NCI-H345 treated with DMSO at 0.1 percent for 48 hours (cell line): Measurements from ENCODE around the gene BRK1.
A peak's percentile ranks its signal among the peaks of the same experiment; 100 is the strongest.
"Not testable (repeated sequence)": the region's sequence is repeated elsewhere in the genome, so short reads cannot be mapped to it uniquely, and the experiment has no call there.

Source experiments
- DNase-seq: peaks from one replicate; lab custom pipeline; 2025; ENCODE audit not compliant: unreplicated experiment; lab: John Stamatoyannopoulos, UW

BRK1 gene

DNA sequence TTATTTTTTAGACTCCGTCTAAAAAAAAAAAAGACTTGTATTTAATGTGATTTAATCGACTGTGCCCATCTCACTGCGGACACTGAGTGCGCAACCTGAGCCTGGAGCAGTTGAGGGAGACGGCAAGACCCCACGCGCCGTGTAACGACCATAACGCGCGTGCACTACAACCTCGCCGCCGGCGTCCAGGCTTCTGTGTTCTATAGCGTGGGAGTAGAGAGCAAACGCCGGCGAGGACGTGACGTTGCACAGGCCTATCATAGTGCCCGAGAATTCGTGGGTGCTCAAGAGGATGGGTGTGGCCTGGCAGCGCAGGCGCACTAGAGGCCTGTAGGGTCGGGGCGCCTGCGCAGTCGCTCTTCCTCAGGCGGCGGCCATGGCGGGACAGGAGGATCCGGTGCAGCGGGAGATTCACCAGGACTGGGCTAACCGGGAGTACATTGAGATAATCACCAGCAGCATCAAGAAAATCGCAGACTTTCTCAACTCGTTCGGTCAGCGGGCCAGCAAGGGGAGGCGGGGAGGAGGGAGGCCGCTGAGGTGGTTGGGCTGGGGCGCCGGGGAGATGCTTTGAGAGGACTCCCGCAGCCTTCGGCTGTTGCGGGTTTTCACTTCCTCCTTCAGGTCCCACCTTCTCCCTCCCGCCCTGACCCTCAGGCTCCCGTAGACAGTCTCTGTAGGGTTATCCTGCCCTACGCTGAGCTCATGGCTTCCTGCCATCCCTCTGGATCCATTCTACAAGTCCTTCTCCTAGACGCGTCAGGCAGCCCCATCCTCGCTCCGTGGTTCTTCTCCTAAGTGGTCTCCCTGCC, at the start of gene BRK1:
BRK1 (plus strand) TSS at position 350 of the 812 bp plus-strand sequence; CDS start at position 377, 27 bp downstream.
- peak; percentile 80 for DNase-seq

DNA sequence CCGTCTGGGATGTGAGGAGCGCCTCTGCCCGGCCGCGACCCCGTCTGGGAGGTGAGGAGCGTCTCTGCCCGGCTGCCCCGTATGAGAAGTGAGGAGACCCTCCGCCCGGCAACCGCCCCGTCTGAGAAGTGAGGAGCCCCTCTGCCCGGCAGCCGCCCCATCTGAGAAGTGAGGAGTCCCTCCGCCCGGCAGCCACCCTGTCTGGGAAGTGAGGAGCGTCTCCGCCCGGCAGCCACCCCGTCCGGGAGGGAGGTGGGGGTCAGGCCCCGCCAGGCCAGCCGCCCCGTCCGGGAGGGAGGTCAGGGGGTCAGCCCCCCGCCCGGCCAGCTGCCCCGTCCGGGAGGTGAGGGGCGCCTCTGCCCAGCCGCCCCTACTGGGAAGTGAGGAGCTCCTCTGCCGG, 45.4 kb upstream of the BRK1 start:
- DNase-seq: not testable (repeated sequence)

- DNase-seq: no peak
Measured at GRCh38 chr3:10074666-10075065, 40.8 kb upstream of the BRK1 start.

DNA sequence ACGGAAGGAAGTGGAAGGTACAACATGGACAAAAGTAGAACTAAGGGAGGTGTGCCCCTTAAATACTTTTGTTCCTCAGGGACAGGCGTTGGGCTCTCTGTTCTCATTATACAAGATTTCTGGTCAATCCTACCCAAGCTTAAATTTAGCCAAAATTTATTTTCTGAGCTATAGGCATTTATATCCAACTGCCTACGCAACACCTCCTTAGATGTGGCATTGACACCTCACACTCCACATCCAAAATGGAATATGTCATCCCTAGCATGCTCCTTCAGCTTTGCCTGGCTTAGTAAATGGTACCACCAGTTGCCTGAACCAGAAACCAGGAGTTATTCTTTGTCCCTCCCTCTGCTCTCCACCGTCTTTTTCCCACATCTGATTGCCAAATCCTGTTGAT, 33.6 kb upstream of the BRK1 start:
- DNase-seq: no peak

GRCh38 chr3:10085738-10086137, 29.7 kb upstream of the BRK1 start:
- no peak for DNase-seq

GRCh38 chr3:10088256-10088655, 27.2 kb upstream of the BRK1 start:
- no peak for DNase-seq

GRCh38 chr3:10090179-10090578, 25.3 kb upstream of the BRK1 start:
- no peak for DNase-seq

DNA sequence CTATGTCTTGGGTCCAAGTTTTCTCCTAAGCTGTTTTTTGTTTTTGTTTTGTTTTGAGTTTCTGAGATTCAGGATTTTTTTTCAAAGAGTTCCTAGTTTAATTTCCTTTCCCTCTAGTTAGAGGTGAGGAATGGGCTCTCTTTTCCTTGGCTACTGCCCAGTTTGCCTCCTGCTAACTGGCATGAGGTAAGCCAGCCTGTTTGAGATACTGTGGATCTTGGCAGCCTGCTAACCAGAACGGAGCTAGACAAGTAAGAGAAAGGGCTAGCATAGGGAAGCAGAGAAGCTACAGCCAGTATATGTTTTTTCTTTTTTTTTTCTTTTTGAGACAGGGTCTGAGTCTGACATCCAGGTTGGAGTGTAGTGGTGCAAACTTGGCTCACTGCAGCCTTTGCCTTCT, 24.7 kb upstream of the BRK1 start:
- not testable (repeated sequence) for DNase-seq

DNA sequence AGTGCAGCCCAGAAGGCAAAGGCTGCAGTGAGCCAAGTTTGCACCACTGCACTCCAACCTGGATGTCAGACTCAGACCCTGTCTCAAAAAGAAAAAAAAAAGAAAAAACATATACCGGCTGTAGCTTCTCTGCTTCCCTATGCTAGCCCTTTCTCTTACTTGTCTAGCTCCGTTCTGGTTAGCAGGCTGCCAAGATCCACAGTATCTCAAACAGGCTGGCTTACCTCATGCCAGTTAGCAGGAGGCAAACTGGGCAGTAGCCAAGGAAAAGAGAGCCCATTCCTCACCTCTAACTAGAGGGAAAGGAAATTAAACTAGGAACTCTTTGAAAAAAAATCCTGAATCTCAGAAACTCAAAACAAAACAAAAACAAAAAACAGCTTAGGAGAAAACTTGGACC, 24.1 kb upstream of the BRK1 start:
- not testable (repeated sequence) for DNase-seq

- no peak for DNase-seq
Measured at GRCh38 chr3:10093678-10094077, 21.8 kb upstream of the BRK1 start.

DNA sequence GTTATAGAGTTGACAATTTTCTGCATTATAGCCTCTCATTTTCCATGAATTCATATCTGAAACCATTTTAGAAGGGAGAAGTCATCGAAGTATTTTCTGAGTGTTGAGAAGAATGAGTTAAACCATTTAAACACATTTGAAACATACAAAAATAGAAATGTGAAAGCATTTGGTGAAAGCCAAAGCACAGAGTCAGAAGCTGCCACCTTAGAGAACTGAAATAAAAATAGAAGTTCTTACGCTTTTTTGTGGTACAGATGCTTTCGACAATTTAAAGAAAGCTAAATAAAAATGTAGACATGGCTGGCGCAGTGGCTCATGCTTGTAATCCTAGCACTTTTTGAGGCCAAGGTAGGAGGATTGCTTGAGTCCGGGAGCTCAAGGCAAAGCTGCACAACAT, 16.4 kb upstream of the BRK1 start:
- DNase-seq: no peak

DNA sequence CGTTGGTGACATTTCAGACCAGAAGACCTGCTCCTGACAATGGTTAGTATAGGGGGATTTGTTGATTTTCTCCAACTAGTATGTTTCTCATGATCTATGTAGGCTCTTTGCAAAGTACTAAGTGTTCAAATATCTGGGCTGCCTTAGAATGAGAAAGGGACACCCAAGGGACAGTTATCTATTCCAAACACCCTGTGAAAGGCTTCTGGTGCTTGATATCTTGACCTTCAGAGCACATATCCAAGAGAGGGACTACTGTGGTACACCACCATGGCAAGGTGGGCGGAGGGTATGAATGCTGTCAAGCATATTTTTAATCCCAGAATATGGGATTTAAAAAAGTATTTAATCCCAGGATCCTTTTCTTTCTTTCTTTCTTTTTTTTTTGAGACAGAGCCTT, 8.6 kb upstream of the BRK1 start:
- no peak for DNase-seq

DNA sequence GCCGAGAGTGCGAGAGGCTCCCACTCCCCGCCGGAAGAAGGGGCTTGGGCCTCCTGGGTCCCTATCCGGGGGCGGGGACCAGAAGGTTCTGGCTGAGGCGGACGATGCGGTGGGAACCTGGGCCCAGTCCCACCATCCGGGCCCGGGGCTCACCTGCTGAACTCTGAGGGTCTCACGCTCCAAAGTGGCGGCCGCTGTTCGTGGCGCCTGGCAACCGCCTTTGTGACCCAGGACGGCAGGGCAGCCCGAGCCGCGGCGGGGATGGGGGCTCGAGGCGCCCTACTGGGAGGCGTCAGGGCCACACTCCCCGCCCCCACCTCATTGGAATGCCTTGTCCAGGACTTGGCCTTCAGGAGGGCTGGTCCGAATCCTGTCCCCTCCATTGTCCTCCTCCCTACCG, 7.4 kb upstream of the BRK1 start, which contains the start of gene FANCD2OS:
FANCD2OS (minus strand) TSS at position 165 of the 400 bp plus-strand sequence. CDS start 3,481 bp downstream, outside the sequence.
- no peak for DNase-seq

- no peak for DNase-seq
Measured at GRCh38 chr3:10116138-10116460, 624 bp downstream of the BRK1 start.

GRCh38 chr3:10116928-10117327, 1.5 kb downstream of the BRK1 start:
- no peak for DNase-seq

DNA sequence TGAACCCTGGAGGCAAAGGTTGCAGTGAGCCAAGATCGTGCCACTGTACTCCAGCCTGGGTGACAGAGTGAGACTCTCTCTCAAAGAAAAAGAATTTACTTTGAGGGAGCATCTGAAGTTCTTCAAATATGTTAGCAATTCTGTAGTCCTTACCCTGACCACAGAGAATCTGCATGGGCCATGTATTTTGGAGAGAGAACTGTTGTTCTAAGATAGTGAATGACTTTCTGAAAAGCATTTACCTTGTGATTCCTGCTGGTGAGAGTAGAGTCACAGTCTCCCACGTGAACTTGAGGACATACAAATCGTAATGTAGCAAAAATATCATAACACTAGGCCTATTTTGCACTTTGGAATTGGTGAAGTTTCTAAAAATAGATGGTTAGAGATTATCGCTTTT, 3.9 kb downstream of the BRK1 start:
- no peak for DNase-seq

- no peak for DNase-seq
Measured at GRCh38 chr3:10121064-10121463, 5.6 kb downstream of the BRK1 start.

GRCh38 chr3:10122724-10123123, 7.2 kb downstream of the BRK1 start:
- DNase-seq: no peak

DNA sequence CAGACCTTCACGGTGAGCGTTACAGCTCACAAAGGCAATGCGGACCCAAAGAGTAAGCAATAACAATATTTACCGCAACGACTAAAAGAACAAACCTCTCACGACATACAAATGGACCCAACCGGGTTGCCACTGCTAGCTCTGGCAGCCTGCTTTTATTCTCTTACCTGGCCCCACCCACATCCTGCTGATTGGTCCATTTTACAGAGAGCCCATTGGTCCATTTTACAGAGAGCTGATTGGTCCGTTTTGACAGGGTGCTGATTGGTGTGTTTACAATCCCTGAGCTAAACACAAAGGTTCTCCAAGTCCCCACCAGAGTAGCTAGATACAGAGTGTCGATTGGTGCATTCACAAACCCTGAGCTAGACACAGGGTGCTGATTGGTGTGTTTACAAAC, 20.4 kb downstream of the BRK1 start:
- not testable (repeated sequence) for DNase-seq

DNA sequence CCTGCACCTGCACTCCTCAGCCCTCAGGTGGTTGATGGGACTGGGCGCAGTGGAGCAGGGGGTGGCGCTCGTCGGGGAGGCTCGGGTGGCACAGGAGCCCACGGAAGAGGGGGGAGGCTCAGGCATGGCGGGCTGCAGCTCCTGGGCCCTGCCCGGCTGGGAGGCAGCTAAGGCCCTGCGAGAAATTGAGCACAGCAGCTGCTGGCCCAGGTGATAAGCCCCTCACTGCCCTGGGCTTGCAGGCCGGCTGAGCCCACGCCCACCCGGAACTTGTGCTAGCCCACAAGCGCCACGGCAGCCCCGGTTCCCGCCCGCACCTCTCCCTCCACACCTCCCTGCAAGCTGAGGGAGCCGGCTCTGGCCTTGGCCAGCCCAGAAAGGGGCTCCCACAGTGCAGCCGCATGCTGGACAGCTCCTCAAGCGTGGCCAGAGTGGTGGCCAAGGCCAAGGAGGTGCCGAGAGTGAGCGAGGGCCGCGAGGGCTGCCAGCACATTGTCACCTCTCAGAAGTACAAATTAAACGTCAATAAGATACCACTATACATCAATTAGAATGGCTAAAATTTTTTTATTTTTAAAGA, 21.0 kb downstream of the BRK1 start:
- no peak for DNase-seq

- no peak for DNase-seq
Measured at GRCh38 chr3:10137178-10137577, 21.7 kb downstream of the BRK1 start.

DNA sequence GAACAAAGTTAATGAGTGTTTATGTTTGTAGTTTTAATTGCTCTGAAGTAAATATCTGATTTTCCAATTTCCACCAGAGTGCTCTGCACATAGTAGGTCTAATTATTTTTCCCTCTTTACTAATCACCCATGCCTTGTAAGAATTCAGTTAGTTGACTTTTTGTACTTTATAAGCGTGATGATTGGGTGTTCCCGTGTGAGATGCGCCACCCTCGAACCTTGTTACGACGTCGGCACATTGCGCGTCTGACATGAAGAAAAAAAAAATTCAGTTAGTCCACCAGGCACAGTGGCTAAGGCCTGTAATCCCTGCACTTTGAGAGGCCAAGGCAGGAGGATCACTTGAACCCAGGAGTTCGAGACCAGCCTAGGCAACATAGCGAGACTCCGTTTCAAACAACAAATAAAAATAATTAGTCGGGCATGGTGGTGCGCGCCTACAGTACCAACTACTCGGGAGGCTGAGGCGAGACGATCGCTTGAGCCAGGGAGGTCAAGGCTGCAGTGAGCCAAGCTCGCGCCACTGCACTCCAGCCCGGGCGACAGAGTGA, 25.6 kb downstream of the BRK1 start:
- DNase-seq: no peak
